ENCODE results near the gene TTC8. TPM values are rescaled to one million over a fixed set of nuclear protein-coding genes. Genes with fewer than 3 reads are reported as not detected.

The TTC8 gene
- polyA plus RNA-seq, 1 of the 3 experiments (the other 2 are of a cell fraction) = 51.6 TPM

- 91% methylated on average over 5 of the region's 5 CpGs for WGBS (ENCODE audit: low lambda C conversion rate)
These were observed 16.5 kb downstream of the TTC8 start for GRCh38 chr14:88840926-88841325.

DNA sequence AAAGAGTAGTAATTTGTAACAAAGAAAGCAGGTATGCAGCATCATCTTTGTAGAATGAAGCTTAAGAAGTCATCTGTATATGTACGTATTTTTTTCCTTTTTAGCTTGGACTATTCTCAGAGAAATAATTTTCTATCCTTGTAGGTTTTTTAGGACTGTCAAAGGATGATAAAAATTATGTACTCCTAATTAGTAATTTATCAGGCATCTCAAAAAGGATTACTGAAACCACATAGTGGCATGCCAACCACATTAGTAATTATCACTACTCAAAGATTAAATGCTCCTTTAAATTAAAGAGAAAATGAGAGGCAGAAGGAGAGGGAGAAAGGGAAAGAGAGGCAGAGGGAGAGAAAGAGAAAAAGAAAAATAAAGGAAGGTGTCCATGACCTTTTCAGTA, 17.3 kb downstream of the TTC8 start:
- no peak overlapping the region for H3K4me2 ChIP-seq
- no peaks in the 10 kb centered on the region for H3K9me2 ChIP-seq
- CTCF ChIA-PET = interaction anchor here (0.8 to 3.1 kb wide), 5 partner anchors 8 to 37 kb away, joined by 3 to 7 read pairs (median 4); partner anchors contain the start of gene TTC8
- H3K9ac ChIP-seq = no peak overlapping the region
- no peak for DNase-seq
- H3K79me2 ChIP-seq (ENCODE audit: insufficient read depth) = peaks cover 19% of the 10 kb centered on the region
- POLR2A ChIA-PET = interaction anchor here (0.9 to 1.1 kb wide), 2 partner anchors 14 to 17 kb away, joined by 3 to 8 read pairs; partner anchors contain the start of gene TTC8
- peaks cover 6% of the 10 kb centered on the region for H3F3A ChIP-seq (replicated peaks; ENCODE audit: insufficient read depth)
- peaks cover 7 to 30% of the 10 kb centered on the region in 2 experiments; a peak in 3 of 4 replicates for H3K4me1 ChIP-seq (ENCODE audit: control insufficient read depth in 1 of 2, insufficient read depth in 2 of 2, low read depth in 1 of 2, low read length in 1 of 2)
- H3K36me3 ChIP-seq (replicated peaks in 1 of 2; ENCODE audit: control insufficient read depth in 1 of 2, insufficient read depth in 2 of 2, low read length in 1 of 2) = peaks cover 30 to 49% of the 10 kb centered on the region in 2 experiments
- H3K9me3 ChIP-seq = no peaks in the 10 kb centered on the region
- H3K27me3 ChIP-seq (ENCODE audit: insufficient read depth) = no peaks in the 10 kb centered on the region
- no peak for TF ChIP-seq MEF2A (IDR thresholded peaks at IDR 0.05; ENCODE audit: borderline replicate concordance, low read depth)
- TF ChIP-seq, protein P1, sequence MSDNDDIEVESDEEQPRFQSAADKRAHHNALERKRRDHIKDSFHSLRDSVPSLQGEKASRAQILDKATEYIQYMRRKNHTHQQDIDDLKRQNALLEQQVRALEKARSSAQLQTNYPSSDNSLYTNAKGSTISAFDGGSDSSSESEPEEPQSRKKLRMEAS (IDR thresholded peaks at IDR 0.05; ENCODE audit: low read depth) = no peak
- TF ChIP-seq IRF3 (IDR thresholded peaks at IDR 0.05; ENCODE audit: low read depth, low read length) = no peak
- TF ChIP-seq GABPA (IDR thresholded peaks at IDR 0.05; ENCODE audit: low read depth) = no peak
- TF ChIP-seq GATA2 (CRISPR knock-in tag; IDR thresholded peaks at IDR 0.05) = no peak
- no peak for TF ChIP-seq CTCF (IDR thresholded peaks at IDR 0.05)
- no peak for TF ChIP-seq RXRA (IDR thresholded peaks at IDR 0.05; ENCODE audit: borderline replicate concordance, low read depth)
- no peak for TF ChIP-seq TCF12 (IDR thresholded peaks at IDR 0.05)
- TF ChIP-seq PBX3 (IDR thresholded peaks at IDR 0.05) = no peak
- TF ChIP-seq, protein P2, sequence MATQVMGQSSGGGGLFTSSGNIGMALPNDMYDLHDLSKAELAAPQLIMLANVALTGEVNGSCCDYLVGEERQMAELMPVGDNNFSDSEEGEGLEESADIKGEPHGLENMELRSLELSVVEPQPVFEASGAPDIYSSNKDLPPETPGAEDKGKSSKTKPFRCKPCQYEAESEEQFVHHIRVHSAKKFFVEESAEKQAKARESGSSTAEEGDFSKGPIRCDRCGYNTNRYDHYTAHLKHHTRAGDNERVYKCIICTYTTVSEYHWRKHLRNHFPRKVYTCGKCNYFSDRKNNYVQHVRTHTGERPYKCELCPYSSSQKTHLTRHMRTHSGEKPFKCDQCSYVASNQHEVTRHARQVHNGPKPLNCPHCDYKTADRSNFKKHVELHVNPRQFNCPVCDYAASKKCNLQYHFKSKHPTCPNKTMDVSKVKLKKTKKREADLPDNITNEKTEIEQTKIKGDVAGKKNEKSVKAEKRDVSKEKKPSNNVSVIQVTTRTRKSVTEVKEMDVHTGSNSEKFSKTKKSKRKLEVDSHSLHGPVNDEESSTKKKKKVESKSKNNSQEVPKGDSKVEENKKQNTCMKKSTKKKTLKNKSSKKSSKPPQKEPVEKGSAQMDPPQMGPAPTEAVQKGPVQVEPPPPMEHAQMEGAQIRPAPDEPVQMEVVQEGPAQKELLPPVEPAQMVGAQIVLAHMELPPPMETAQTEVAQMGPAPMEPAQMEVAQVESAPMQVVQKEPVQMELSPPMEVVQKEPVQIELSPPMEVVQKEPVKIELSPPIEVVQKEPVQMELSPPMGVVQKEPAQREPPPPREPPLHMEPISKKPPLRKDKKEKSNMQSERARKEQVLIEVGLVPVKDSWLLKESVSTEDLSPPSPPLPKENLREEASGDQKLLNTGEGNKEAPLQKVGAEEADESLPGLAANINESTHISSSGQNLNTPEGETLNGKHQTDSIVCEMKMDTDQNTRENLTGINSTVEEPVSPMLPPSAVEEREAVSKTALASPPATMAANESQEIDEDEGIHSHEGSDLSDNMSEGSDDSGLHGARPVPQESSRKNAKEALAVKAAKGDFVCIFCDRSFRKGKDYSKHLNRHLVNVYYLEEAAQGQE (IDR thresholded peaks at IDR 0.05; ENCODE audit: low read depth, low read length) = no peak
- no peak for TF ChIP-seq RCOR1 (IDR thresholded peaks at IDR 0.05; ENCODE audit: low read length)
- no peak for TF ChIP-seq FOSL2 (IDR thresholded peaks at IDR 0.05; ENCODE audit: borderline replicate concordance, low read depth)
- no peak for TF ChIP-seq JUND (IDR thresholded peaks at IDR 0.05)
- no peak for TF ChIP-seq SIN3A (IDR thresholded peaks at IDR 0.05; ENCODE audit: borderline replicate concordance, low read depth, low read length)
- TF ChIP-seq POLR2AphosphoS5 (IDR thresholded peaks at IDR 0.05; ENCODE audit: low read depth, low read length) = no peak
- no peak for TF ChIP-seq FOXM1 (IDR thresholded peaks at IDR 0.05; ENCODE audit: low read depth)
- H2AFZ ChIP-seq (ENCODE audit: low read depth) = no peak overlapping the region; the same call in 1 of the 2 replicates
- WGBS (ENCODE audit: low lambda C conversion rate) = 63% methylated on average over 1 of the region's 1 CpG
- H4K20me1 ChIP-seq (ENCODE audit: insufficient read depth) = no peaks in the 10 kb centered on the region
- no peak overlapping the region for H3K4me3 ChIP-seq (ENCODE audit: low read depth in 2 of 2, low read length in 1 of 2)
- peak overlapping the region in 1 of 2 experiments; percentile 93; a peak in 2 of 4 replicates for H3K27ac ChIP-seq (ENCODE audit: low read depth in 2 of 2, low read length in 1 of 2)

More at GRCh38 chr14:88840926-88841325, 16.5 kb downstream of the TTC8 start:
- Histone ChIP-seq H3K79me2 (ENCODE audit: insufficient read depth) (peaks cover 20% of the 10 kb centered on the region), H3K27ac (ENCODE audit: low read depth in 2 of 2, low read length in 1 of 2) (peak overlapping the region in 1 of 2 experiments; percentile 93; a peak in 2 of 4 replicates), H3K9ac (no peak overlapping the region), H3F3A (replicated peaks; ENCODE audit: insufficient read depth) (peaks cover 9% of the 10 kb centered on the region), H2AFZ (ENCODE audit: low read depth) (no peak overlapping the region), H3K9me2 (no peaks in the 10 kb centered on the region), H3K4me2 (no peak overlapping the region), H3K36me3 (replicated peaks in 1 of 2; ENCODE audit: control insufficient read depth in 1 of 2, insufficient read depth in 2 of 2, low read length in 1 of 2) (peaks cover 27 to 46% of the 10 kb centered on the region in 2 experiments), H3K27me3 (ENCODE audit: insufficient read depth) (no peaks in the 10 kb centered on the region), H4K20me1 (ENCODE audit: insufficient read depth) (no peaks in the 10 kb centered on the region), H3K4me3 (ENCODE audit: low read depth in 2 of 2, low read length in 1 of 2) (no peak overlapping the region), H3K4me1 (ENCODE audit: control insufficient read depth in 1 of 2, insufficient read depth in 2 of 2, low read depth in 1 of 2, low read length in 1 of 2) (peaks cover 7 to 30% of the 10 kb centered on the region in 2 experiments; a peak in 3 of 4 replicates), H3K9me3 (no peaks in the 10 kb centered on the region)
- CTCF ChIA-PET = interaction anchor here (0.8 to 3.1 kb wide), 3 partner anchors 11 to 15 kb away, joined by 4 to 8 read pairs (median 7); no protein-coding TSS in a partner anchor
- TF ChIP-seq FOXM1 (IDR thresholded peaks at IDR 0.05; ENCODE audit: low read depth) (no peak), TAF1 (IDR thresholded peaks at IDR 0.05; ENCODE audit: borderline replicate concordance, low read depth, low read length) (no peak), RCOR1 (IDR thresholded peaks at IDR 0.05; ENCODE audit: low read length) (no peak), SIN3A (IDR thresholded peaks at IDR 0.05; ENCODE audit: borderline replicate concordance, low read depth, low read length) (no peak)
- POLR2A ChIA-PET = no interaction called here
- DNase-seq = no peak

Measured in SK-N-SH (cell line).